ENCODE results near the gene ARHGAP15. TPM values are rescaled to one million over a fixed set of nuclear protein-coding genes. Genes with fewer than 3 reads are reported as not detected.

The ARHGAP15 gene
- total and polyA plus RNA-seq, 4 donors: 3.8 to 17.9 (median 13.2) TPM

GRCh38 chr2:143700865-143701264 is 571.6 kb downstream of the ARHGAP15 start:
- Histone ChIP-seq H3K4me1 (ENCODE audit: control insufficient read depth in 4 of 4, insufficient read depth in 4 of 4, low read length in 3 of 4) (no peaks in the 10 kb centered on the region), H3K27ac (ENCODE audit: low read depth in 1 of 2, low read length in 2 of 2) (no peak overlapping the region), H3K27me3 (ENCODE audit: control insufficient read depth in 4 of 4, insufficient read depth in 4 of 4, low read length in 3 of 4) (no peaks in the 10 kb centered on the region), H3K36me3 (ENCODE audit: control insufficient read depth in 4 of 4, insufficient read depth in 3 of 4, low read depth in 1 of 4, low read length in 3 of 4) (peaks cover 0 to 2% (median 0%) of the 10 kb centered on the region in 4 donors), H3K9me3 (ENCODE audit: control insufficient read depth in 4 of 4, low read length in 3 of 4) (no peaks in the 10 kb centered on the region), H3K4me3 (ENCODE audit: low read depth in 1 of 3, low read length in 3 of 3) (no peak overlapping the region), H3K9ac (ENCODE audit: low read depth in 1 of 2, low read length in 2 of 2) (no peak overlapping the region)
- 89% methylated on average over 2 of the region's 2 CpGs for WGBS
- TF ChIP-seq GABPA (IDR thresholded peaks at IDR 0.05 in 1 of 2, conservative IDR thresholded peaks at IDR 0.05 in 1 of 2) (no peak), HNF4A (conservative IDR thresholded peaks at IDR 0.05) (no peak), RAD21 (IDR thresholded peaks at IDR 0.05) (no peak), HNF4G (IDR thresholded peaks at IDR 0.05) (no peak), ATF3 (IDR thresholded peaks at IDR 0.05) (no peak), FOXA1 (IDR thresholded peaks at IDR 0.05) (no peak), SP1 (IDR thresholded peaks at IDR 0.05) (no peak), JUND (IDR thresholded peaks at IDR 0.05) (no peak), YY1 (IDR thresholded peaks at IDR 0.05) (no peak), CTCF (IDR thresholded peaks at IDR 0.05; ENCODE audit: low read depth, low read length, missing input control) (no peak), MAX (IDR thresholded peaks at IDR 0.05) (no peak), REST (IDR thresholded peaks at IDR 0.05) (no peak), TAF1 (conservative IDR thresholded peaks at IDR 0.05) (no peak)
- no peak for DNase-seq (ENCODE audit: low spot score)

GRCh38 chr2:143701785-143702184 is 572.6 kb downstream of the ARHGAP15 start:
- H3K27me3 ChIP-seq (ENCODE audit: control insufficient read depth in 4 of 4, insufficient read depth in 4 of 4, low read length in 3 of 4): no peaks in the 10 kb centered on the region
- TF ChIP-seq RXRA (IDR thresholded peaks at IDR 0.05) (no peak), ATF3 (IDR thresholded peaks at IDR 0.05) (no peak), REST (IDR thresholded peaks at IDR 0.05) (no peak), SP1 (IDR thresholded peaks at IDR 0.05) (no peak), FOXA1 (IDR thresholded peaks at IDR 0.05) (no peak), EGR1 (IDR thresholded peaks at IDR 0.05; ENCODE audit: low read depth in 2 of 2) (no peak), FOXA2 (IDR thresholded peaks at IDR 0.05) (no peak), CTCF (IDR thresholded peaks at IDR 0.05; ENCODE audit: low read depth, low read length, missing input control) (no peak), YY1 (IDR thresholded peaks at IDR 0.05) (no peak), RAD21 (IDR thresholded peaks at IDR 0.05) (no peak), JUND (IDR thresholded peaks at IDR 0.05) (no peak)
- H3K36me3 ChIP-seq (ENCODE audit: control insufficient read depth in 4 of 4, insufficient read depth in 3 of 4, low read depth in 1 of 4, low read length in 3 of 4): peaks cover 0 to 2% (median 0%) of the 10 kb centered on the region in 4 donors
- no peaks in the 10 kb centered on the region for H3K4me1 ChIP-seq (ENCODE audit: control insufficient read depth in 4 of 4, insufficient read depth in 4 of 4, low read length in 3 of 4)
- no peak overlapping the region for H3K27ac ChIP-seq (ENCODE audit: low read depth in 1 of 2, low read length in 2 of 2)
- DNase-seq (ENCODE audit: low spot score): no peak
- no peak overlapping the region for H3K9ac ChIP-seq (ENCODE audit: low read depth in 1 of 2, low read length in 2 of 2)
- H3K4me3 ChIP-seq (ENCODE audit: low read depth in 1 of 3, low read length in 3 of 3): no peak overlapping the region
- 65% methylated on average over 1 of the region's 1 CpG for WGBS
- H3K9me3 ChIP-seq (ENCODE audit: control insufficient read depth in 4 of 4, low read length in 3 of 4): no peaks in the 10 kb centered on the region

Data from liver (tissue), 9 donors.